ENCODE data around the gene SOCS2.

The SOCS2 gene

DNA sequence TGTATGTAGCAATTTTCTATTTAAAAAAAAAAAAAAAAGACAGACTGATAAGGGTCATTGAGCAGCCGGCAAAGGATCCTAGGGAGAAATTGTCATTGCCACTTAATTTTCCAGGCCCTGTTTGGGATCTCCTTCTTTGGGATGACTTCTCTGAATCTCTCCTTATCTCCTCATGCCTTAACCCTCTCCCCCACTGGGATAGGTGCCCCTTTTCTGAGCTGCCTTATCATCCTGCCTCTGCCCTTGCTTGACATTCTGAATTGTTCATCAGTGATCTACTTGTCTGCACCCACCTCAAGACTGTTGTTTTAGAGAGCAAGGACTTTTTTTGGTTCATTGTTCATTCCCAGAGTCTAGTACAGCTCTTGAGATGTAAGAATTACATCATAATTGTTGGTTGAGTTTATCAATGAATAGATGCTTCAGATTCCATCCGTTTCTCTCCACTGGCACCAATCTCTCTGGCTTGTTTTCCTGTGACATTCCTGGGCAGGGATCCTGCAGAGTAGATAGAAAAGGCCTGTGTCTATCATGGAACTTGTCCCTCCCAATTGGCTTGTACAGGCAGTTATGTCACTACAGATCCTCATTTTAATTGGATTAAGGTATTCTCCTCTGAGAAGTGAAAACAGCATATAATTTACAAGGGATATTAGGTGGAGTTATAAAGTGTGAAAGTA is 42.6 kb downstream of the SOCS2 start:
- ChIA-PET CTCF (interaction anchor here (0.6 kb wide), 1 partner anchor 1015 kb away, joined by 5 read pairs; no protein-coding TSS in a partner anchor), POLR2A (no interaction called here)
- TF ChIP-seq ZNF175 (tag by site-specific recombination; IDR thresholded peaks at IDR 0.05) (no peak), ZNF624 (tag by site-specific recombination; IDR thresholded peaks at IDR 0.05) (no peak), ZNF324 (tag by site-specific recombination; IDR thresholded peaks at IDR 0.05) (no peak), ZNF23 (tag by site-specific recombination; IDR thresholded peaks at IDR 0.05; ENCODE audit: borderline replicate concordance) (no peak)
- TF ChIP-seq, protein P1, sequence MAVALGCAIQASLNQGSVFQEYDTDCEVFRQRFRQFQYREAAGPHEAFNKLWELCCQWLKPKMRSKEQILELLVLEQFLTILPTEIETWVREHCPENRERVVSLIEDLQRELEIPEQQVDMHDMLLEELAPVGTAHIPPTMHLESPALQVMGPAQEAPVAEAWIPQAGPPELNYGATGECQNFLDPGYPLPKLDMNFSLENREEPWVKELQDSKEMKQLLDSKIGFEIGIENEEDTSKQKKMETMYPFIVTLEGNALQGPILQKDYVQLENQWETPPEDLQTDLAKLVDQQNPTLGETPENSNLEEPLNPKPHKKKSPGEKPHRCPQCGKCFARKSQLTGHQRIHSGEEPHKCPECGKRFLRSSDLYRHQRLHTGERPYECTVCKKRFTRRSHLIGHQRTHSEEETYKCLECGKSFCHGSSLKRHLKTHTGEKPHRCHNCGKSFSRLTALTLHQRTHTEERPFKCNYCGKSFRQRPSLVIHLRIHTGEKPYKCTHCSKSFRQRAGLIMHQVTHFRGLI (tag by site-specific recombination; IDR thresholded peaks at IDR 0.05) = no peak
- Histone ChIP-seq H3K4me1 (ENCODE audit: control insufficient read depth, insufficient read depth, low read length) (no peaks in the 10 kb centered on the region), H3K4me3 (ENCODE audit: low read depth, low read length) (no peak overlapping the region), H3K9me3 (ENCODE audit: control insufficient read depth, insufficient read depth, low read depth, low read length) (no peaks in the 10 kb centered on the region), H3K36me3 (ENCODE audit: control insufficient read depth in 2 of 2, insufficient read depth in 1 of 2, low read length in 2 of 2) (no peaks in the 10 kb centered on the region), H3K27ac (ENCODE audit: extremely low read depth, low read depth, low read length) (no peak overlapping the region)

DNA sequence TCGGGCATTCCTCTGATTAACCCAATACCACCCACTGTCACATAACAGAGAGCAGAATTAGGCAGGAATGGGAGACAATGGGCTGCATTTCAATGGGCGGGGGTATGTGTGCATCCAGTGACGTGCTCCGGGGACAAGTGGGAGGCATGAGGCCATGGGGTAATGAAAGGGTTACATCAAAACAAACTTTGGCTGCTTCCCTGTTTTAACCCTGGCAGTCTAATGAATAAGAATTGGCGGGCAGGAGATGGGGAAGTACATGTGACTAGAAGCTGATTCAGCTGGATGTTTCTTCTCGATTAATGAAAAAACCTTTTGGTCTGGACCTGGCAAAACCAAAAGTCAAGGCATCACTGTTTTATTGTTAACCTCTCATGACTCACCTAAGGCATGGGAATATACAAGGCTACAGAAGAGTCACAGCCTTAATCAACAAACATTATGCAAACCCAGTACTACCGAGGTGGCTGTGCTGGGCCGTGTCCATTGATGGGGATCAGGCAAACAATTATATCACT is 44.2 kb downstream of the SOCS2 start:
- no peak for TF ChIP-seq KLF7 (tag by site-specific recombination; IDR thresholded peaks at IDR 0.05; ENCODE audit: borderline replicate concordance)
- TF ChIP-seq, protein P2, sequence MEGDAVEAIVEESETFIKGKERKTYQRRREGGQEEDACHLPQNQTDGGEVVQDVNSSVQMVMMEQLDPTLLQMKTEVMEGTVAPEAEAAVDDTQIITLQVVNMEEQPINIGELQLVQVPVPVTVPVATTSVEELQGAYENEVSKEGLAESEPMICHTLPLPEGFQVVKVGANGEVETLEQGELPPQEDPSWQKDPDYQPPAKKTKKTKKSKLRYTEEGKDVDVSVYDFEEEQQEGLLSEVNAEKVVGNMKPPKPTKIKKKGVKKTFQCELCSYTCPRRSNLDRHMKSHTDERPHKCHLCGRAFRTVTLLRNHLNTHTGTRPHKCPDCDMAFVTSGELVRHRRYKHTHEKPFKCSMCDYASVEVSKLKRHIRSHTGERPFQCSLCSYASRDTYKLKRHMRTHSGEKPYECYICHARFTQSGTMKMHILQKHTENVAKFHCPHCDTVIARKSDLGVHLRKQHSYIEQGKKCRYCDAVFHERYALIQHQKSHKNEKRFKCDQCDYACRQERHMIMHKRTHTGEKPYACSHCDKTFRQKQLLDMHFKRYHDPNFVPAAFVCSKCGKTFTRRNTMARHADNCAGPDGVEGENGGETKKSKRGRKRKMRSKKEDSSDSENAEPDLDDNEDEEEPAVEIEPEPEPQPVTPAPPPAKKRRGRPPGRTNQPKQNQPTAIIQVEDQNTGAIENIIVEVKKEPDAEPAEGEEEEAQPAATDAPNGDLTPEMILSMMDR (tag by site-specific recombination; IDR thresholded peaks at IDR 0.05) = no peak
- Histone ChIP-seq H3K4me3 (ENCODE audit: low read depth, low read length) (no peak overlapping the region), H3K9me3 (ENCODE audit: control insufficient read depth, insufficient read depth, low read depth, low read length) (no peaks in the 10 kb centered on the region), H3K36me3 (ENCODE audit: control insufficient read depth in 2 of 2, insufficient read depth in 1 of 2, low read length in 2 of 2) (no peaks in the 10 kb centered on the region), H3K4me1 (ENCODE audit: control insufficient read depth, insufficient read depth, low read length) (no peaks in the 10 kb centered on the region), H3K27ac (ENCODE audit: extremely low read depth, low read depth, low read length) (no peak overlapping the region)
- ChIA-PET POLR2A (no interaction called here), CTCF (no interaction called here)

DNA sequence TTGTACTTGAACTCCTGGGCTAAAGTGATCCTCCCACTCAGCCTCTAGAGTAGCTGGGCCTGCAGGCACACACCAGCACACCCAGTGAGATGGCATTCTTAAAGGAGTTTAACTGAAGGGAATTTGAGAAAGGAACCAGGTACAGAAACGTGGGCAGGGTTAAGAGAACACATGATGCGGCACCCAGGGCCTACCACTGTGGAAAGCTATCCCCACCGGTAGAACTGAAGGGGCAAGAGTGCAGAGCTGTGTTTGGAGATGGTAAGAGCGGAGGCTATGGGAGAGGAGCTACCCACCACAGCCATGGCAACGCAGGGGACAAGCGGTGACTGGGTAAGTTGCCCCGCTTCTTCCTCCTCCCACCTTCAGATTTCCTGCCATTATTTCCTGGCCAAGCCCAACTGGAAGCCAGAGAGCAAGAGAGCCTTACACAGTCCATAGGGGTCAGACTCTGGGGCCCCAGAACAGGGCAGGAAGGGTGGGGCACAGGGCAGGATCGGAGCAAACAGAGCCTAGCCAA is 46.5 kb downstream of the SOCS2 start:
- Histone ChIP-seq H3K27ac (ENCODE audit: extremely low read depth, low read depth, low read length) (no peak overlapping the region), H3K4me1 (ENCODE audit: control insufficient read depth, insufficient read depth, low read length) (no peaks in the 10 kb centered on the region), H3K36me3 (ENCODE audit: control insufficient read depth in 2 of 2, insufficient read depth in 1 of 2, low read length in 2 of 2) (no peaks in the 10 kb centered on the region), H3K4me3 (ENCODE audit: low read depth, low read length) (no peak overlapping the region), H3K9me3 (ENCODE audit: control insufficient read depth, insufficient read depth, low read depth, low read length) (no peaks in the 10 kb centered on the region)
- CTCF ChIA-PET = no interaction called here
- TF ChIP-seq SP2 (tag by site-specific recombination; IDR thresholded peaks at IDR 0.05) = no peak
- no peak for TF ChIP-seq REPIN1 (tag by site-specific recombination; IDR thresholded peaks at IDR 0.05; ENCODE audit: low read depth)
- no peak for TF ChIP-seq ZNF274 (IDR thresholded peaks at IDR 0.05; ENCODE audit: low read length)
- TF ChIP-seq ZNF274 (tag by site-specific recombination; IDR thresholded peaks at IDR 0.05; ENCODE audit: borderline replicate concordance) = no peak
- no peak for TF ChIP-seq ZNF600 (tag by site-specific recombination; IDR thresholded peaks at IDR 0.05)
- no peak for TF ChIP-seq ZNF121 (tag by site-specific recombination; IDR thresholded peaks at IDR 0.05)
- TF ChIP-seq SALL2 (tag by site-specific recombination; IDR thresholded peaks at IDR 0.05; ENCODE audit: borderline replicate concordance) = no peak
- no peak for TF ChIP-seq YY2 (tag by site-specific recombination; IDR thresholded peaks at IDR 0.05)
- no peak for TF ChIP-seq ZNF16 (tag by site-specific recombination; IDR thresholded peaks at IDR 0.05; ENCODE audit: low read depth)
- TF ChIP-seq ZNF791 (tag by site-specific recombination; IDR thresholded peaks at IDR 0.05) = no peak
- TF ChIP-seq SETDB1 (IDR thresholded peaks at IDR 0.05; ENCODE audit: insufficient read length, low read length) = no peak
- TF ChIP-seq ZFHX2 (tag by site-specific recombination; conservative IDR thresholded peaks at IDR 0.05) = no peak
- no peak for TF ChIP-seq MYNN (tag by site-specific recombination; IDR thresholded peaks at IDR 0.05; ENCODE audit: borderline replicate concordance)
- TF ChIP-seq, protein P3, sequence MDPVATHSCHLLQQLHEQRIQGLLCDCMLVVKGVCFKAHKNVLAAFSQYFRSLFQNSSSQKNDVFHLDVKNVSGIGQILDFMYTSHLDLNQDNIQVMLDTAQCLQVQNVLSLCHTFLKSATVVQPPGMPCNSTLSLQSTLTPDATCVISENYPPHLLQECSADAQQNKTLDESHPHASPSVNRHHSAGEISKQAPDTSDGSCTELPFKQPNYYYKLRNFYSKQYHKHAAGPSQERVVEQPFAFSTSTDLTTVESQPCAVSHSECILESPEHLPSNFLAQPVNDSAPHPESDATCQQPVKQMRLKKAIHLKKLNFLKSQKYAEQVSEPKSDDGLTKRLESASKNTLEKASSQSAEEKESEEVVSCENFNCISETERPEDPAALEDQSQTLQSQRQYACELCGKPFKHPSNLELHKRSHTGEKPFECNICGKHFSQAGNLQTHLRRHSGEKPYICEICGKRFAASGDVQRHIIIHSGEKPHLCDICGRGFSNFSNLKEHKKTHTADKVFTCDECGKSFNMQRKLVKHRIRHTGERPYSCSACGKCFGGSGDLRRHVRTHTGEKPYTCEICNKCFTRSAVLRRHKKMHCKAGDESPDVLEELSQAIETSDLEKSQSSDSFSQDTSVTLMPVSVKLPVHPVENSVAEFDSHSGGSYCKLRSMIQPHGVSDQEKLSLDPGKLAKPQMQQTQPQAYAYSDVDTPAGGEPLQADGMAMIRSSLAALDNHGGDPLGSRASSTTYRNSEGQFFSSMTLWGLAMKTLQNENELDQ (tag by site-specific recombination; IDR thresholded peaks at IDR 0.05; ENCODE audit: low read depth) = no peak
- TF ChIP-seq, protein P4, sequence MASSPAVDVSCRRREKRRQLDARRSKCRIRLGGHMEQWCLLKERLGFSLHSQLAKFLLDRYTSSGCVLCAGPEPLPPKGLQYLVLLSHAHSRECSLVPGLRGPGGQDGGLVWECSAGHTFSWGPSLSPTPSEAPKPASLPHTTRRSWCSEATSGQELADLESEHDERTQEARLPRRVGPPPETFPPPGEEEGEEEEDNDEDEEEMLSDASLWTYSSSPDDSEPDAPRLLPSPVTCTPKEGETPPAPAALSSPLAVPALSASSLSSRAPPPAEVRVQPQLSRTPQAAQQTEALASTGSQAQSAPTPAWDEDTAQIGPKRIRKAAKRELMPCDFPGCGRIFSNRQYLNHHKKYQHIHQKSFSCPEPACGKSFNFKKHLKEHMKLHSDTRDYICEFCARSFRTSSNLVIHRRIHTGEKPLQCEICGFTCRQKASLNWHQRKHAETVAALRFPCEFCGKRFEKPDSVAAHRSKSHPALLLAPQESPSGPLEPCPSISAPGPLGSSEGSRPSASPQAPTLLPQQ (tag by site-specific recombination; IDR thresholded peaks at IDR 0.05) = no peak
- no peak for TF ChIP-seq ZNF501 (tag by site-specific recombination; IDR thresholded peaks at IDR 0.05)
- TF ChIP-seq ZNF624 (tag by site-specific recombination; IDR thresholded peaks at IDR 0.05) = no peak
- TF ChIP-seq ZNF169 (tag by site-specific recombination; IDR thresholded peaks at IDR 0.05) = no peak
- POLR2A ChIA-PET = no interaction called here
